OCI-LY3 (cell line): Measurements from ENCODE around the gene BAZ2B.

ENCODE experiments used
- EZH2phosphoT487 ChIP-seq: fragments of 200-600 bp; shearing (Covaris generic); IDR thresholded peaks from 2 replicates; pipeline ENCODE4 v1.6.1; 2018; ENCODE audit warnings: antibody characterized with exemption, mixed run types, low read depth
- TF ChIP-seq, protein P1 (sequence below): fragments of 200-600, 300-600 bp; sonication (generic); IDR thresholded peaks from 2 replicates; pipeline ENCODE4 v1.5.1; 2014; ENCODE audit warnings: antibody characterized with exemption, low read length, low read depth

DNA sequence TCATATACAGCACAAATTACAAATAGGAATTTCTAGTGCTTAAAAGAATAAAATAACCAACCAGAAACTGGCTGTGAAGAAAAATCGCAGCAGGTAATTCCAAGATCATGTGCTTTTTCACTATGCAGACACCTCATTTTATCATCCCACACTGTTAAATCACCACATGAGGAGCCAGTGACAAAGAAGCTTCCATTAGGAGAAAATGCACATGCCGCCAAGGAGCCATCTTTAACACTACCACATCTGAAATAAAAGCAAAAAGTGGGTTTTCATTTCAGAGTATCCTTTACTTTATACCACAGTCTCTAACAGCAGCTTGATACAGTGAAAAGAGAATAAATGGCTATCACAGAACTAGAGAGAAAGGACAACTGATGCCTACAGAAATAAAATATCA, 336.6 kb downstream of the BAZ2B start:
- TF ChIP-seq, protein P1, sequence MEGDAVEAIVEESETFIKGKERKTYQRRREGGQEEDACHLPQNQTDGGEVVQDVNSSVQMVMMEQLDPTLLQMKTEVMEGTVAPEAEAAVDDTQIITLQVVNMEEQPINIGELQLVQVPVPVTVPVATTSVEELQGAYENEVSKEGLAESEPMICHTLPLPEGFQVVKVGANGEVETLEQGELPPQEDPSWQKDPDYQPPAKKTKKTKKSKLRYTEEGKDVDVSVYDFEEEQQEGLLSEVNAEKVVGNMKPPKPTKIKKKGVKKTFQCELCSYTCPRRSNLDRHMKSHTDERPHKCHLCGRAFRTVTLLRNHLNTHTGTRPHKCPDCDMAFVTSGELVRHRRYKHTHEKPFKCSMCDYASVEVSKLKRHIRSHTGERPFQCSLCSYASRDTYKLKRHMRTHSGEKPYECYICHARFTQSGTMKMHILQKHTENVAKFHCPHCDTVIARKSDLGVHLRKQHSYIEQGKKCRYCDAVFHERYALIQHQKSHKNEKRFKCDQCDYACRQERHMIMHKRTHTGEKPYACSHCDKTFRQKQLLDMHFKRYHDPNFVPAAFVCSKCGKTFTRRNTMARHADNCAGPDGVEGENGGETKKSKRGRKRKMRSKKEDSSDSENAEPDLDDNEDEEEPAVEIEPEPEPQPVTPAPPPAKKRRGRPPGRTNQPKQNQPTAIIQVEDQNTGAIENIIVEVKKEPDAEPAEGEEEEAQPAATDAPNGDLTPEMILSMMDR = no peak
- no peak for TF ChIP-seq EZH2phosphoT487
